Measurements from ENCODE around the gene WDTC1. TPM values are rescaled to one million over a fixed set of nuclear protein-coding genes. Genes with fewer than 3 reads are reported as not detected.
A peak's percentile ranks its signal among the peaks of the same experiment; 100 is the strongest.

The WDTC1 gene
- total and polyA plus RNA-seq, 2 of the 8 experiments (the other 6 are each of a cell fraction or from before 2014, with no cell fraction given) = 7.5 to 18.7 TPM

GRCh38 chr1:27306071-27306470 is 71.6 kb downstream of the WDTC1 start:
- peak overlapping the region; percentile 60; the same call in 1 of the 2 replicates for H2BK12ac ChIP-seq (ENCODE audit: low read depth, low read length)
- H4K91ac ChIP-seq (replicated peaks; ENCODE audit: insufficient read length, low read length) = peak overlapping the region; percentile 20
- peak overlapping the region; percentile 93; the same call in 1 of the 2 replicates for H3K18ac ChIP-seq (ENCODE audit: extremely low read depth, low read length)
- 0 out of 2 replicates have a peak, but pooled peaks cover 3% of the 10 kb centered on the region for H3K23me2 ChIP-seq (ENCODE audit: low read depth, low read length)
- H3K9me3 ChIP-seq (ENCODE audit: insufficient read depth in 2 of 2, low read depth in 1 of 2, low read length in 1 of 2) = no peaks in the 10 kb centered on the region
- FAIRE-seq (no peak), DNase-seq (ENCODE audit: low read depth in 1 of 2, low spot score in 2 of 2) (no peak)
- H3K56ac ChIP-seq (replicated peaks; ENCODE audit: insufficient read length, low read depth, low read length) = no peak overlapping the region
- no peak overlapping the region for H4K5ac ChIP-seq (ENCODE audit: insufficient read length, low read depth, low read length)
- peak overlapping the region in 1 of 2 experiments; percentile 65; a peak in 2 of 4 replicates for H3K4me2 ChIP-seq (ENCODE audit: insufficient read depth in 1 of 2, low read depth in 2 of 2, low read length in 2 of 2)
- H2AK5ac ChIP-seq (ENCODE audit: low read depth, low read length) = peak overlapping the region; percentile 17; the same call in 1 of the 2 replicates
- H2BK15ac ChIP-seq (ENCODE audit: low read length) = peak overlapping the region; percentile 36; the same call in 1 of the 2 replicates
- no peak overlapping the region for H3K4me3 ChIP-seq (ENCODE audit: extremely low read depth in 1 of 4, insufficient read depth in 2 of 4, low read depth in 3 of 4, low read length in 4 of 4)
- peak overlapping the region; percentile 15 for H3K4ac ChIP-seq (replicated peaks; ENCODE audit: insufficient read length, low read depth, low read length)
- no peaks in the 10 kb centered on the region for H4K20me1 ChIP-seq (replicated peaks in 1 of 2; ENCODE audit: control insufficient read depth in 1 of 2, insufficient read depth in 2 of 2, low read length in 2 of 2)
- no peaks in the 10 kb centered on the region for H3K79me2 ChIP-seq (ENCODE audit: control insufficient read depth in 1 of 2, insufficient read depth in 2 of 2, low read length in 2 of 2)
- H2AFZ ChIP-seq (ENCODE audit: low read length) = no peak overlapping the region
- peaks cover 11 to 25% (median 22%) of the 10 kb centered on the region in 4 experiments for H3K4me1 ChIP-seq (replicated peaks in 1 of 4; ENCODE audit: control insufficient read depth in 3 of 4, insufficient read depth in 4 of 4, low read length in 3 of 4)
- H2BK5ac ChIP-seq (ENCODE audit: low read depth, low read length) = peak overlapping the region; percentile 96
- no peak overlapping the region for H3K14ac ChIP-seq (ENCODE audit: insufficient read length)
- no peak overlapping the region for H3K23ac ChIP-seq (ENCODE audit: insufficient read length)
- ChIA-PET CTCF (ENCODE audit: partially characterized antibody) (interaction anchor here (0.7 to 17.9 kb wide), 19 partner anchors 8 to 300 kb away, joined by 3 to 321 read pairs (median 6); partner anchors contain the start of genes CD164L2, GPR3 and SYTL1), POLR2A (ENCODE audit: partially characterized antibody) (interaction anchor here (1.3 to 3.0 kb wide), 5 partner anchors 9 to 81 kb away, joined by 6 to 17 read pairs (median 7); no protein-coding TSS in a partner anchor)
- H4K8ac ChIP-seq (ENCODE audit: extremely low read depth, insufficient read depth, low read length) = no peak overlapping the region
- no peaks in the 10 kb centered on the region for H3K27me3 ChIP-seq (replicated peaks in 1 of 4; ENCODE audit: control insufficient read depth in 3 of 4, extremely low read depth in 1 of 4, insufficient read depth in 3 of 4, low read length in 3 of 4)
- H3K36me3 ChIP-seq (ENCODE audit: control insufficient read depth in 2 of 4, insufficient read depth in 4 of 4, low read length in 3 of 4) = no peaks in the 10 kb centered on the region
- H3K79me1 ChIP-seq (ENCODE audit: low read depth, low read length) = no peaks in the 10 kb centered on the region
- 80% methylated on average over 11 of the region's 11 CpGs; no CpG with 5 or more reads in 1 of the 2 experiments for WGBS, 2 experiments (ENCODE audit: extremely low coverage in 1 of 2, insufficient coverage in 1 of 2, insufficient read length in 1 of 2, insufficient replicate concordance in 2 of 2, low coverage in 1 of 2, low lambda C conversion rate in 2 of 2, missing lambda C conversion rate in 1 of 2)
- H3K27ac ChIP-seq (ENCODE audit: low read depth, low read length) = no peak overlapping the region
- TF ChIP-seq POLR2A (IDR thresholded peaks at IDR 0.05; ENCODE audit: control extremely low read depth in 1 of 2, low read depth in 2 of 2, low read length in 2 of 2) (no peak), FOSL1 (IDR thresholded peaks at IDR 0.05; ENCODE audit: insufficient read depth, low read depth, low read length) (no peak), NRF1 (IDR thresholded peaks at IDR 0.05; ENCODE audit: low read depth, low read length) (no peak)
- peak overlapping the region; percentile 0; the same call in 1 of the 2 replicates for H2BK20ac ChIP-seq (ENCODE audit: low read length)
- peak overlapping the region; percentile 25 for H2BK120ac ChIP-seq (replicated peaks; ENCODE audit: low read depth, low read length)
- H3K9ac ChIP-seq (replicated peaks in 1 of 4; ENCODE audit: extremely low read depth in 1 of 4, low read depth in 3 of 4, low read length in 3 of 4) = no peak overlapping the region
